GM21723 (cell line): Measurements from ENCODE around the gene HLF.
A peak's percentile ranks its signal among the peaks of the same experiment; 100 is the strongest.

Experiments used
- ATAC-seq: cut with Tn5 transposase; IDR thresholded peaks from one replicate; pipeline ENCODE4 v1.9.1; 2021; ENCODE audit warnings: mild to moderate bottlenecking, moderate library complexity; ENCODE audit not compliant: unreplicated experiment

The HLF gene

DNA sequence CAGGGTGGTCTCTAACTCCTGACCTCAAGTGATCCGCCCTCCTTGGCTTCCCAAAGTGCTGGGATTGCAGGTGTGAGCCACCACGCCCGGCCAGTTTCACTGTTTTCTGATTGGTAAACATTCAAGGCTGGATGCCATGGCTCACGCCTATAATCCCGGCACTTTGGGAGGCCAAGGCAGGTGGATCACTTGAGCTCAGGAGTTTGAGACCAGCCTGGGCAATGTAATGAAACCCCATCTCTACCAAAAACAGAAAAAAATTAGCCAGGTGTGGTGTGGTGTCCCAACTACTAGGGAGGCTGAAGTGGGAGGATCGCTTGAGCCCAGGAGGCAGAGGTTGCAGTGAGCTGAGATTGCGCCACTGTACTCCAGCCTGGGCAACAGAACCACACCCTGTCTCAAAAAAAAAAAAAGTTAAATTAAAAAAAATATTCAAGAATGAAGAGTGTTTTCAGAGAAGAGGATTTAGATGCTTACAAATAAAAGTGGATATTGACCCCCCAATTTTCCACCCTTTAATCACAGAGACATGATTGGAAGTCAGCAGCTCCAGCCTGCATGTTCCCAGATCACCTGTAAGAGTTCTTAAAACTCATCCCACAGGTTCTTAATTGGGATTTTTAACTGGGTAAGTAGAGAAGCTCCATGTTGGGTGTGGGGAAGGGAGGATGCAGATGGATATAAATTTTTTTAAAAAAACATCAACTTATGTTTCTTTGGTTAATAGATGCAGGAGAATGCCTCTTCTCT is 23.8 kb downstream of the HLF start:
- no peak for ATAC-seq

DNA sequence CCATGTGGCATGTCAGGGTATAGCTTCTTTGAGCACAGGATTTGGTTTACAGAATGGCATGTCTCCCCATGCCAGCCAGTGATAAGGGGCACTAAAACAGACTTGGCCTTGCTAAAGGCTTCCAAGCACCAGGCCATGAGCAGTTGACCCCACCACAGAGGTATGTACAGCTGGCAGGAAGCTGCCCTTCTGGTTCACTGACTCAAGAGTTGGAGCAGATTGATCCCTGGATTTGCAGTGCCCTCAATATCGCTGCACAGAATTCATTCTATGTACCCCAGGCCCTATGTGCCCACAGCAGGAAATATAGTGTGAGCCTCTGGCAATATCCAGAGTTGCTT is 24.3 kb downstream of the HLF start:
- ATAC-seq: no peak

DNA sequence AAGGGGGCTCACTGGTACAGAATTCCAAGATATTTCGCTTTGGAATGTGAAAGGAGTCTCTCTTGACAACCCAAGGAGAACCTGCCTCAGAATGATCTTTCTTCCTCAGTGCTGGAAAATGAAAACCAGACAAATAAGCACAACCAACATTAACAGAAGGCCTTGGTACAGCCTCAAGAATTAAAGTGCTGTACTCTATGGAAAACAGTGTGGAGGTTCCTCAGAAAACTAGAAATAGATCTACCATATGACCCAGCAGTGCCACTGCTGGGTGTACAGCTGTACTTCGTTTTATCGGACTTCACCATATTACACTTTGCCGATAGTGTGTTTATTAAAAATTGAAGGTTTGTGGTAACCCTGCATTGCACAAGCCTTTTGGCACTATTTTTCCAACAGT is 25.2 kb downstream of the HLF start:
- no peak for ATAC-seq

DNA sequence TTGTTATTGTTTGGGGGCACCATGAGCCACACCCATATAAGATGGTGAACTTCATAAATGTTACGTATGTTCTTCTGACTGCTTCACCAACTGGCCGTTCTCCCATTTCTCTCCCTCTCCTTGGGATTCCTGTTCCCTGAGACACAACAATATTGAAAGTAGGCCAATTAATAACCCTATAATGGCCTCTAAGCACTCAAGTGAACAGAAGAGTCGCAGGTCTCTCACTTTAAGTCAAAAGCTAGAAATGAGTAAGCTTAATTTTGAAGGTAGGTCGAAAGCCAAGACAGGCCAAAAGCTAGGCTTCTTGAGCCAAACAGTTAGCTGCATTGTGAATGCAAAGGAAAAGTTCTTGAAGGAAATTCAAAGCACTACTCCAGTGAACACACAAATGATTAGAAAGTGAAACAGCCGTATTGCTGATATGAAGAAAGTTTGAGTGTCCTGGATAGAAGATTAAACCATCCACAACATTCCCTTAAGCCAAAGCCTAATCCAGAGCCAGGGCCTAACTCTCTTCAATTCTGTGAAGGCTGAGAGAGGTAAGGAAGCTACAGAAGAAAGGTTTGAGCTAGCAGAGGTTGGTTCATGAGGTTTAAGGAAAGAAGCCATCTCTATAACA is 25.8 kb downstream of the HLF start:
- ATAC-seq: no peak

DNA sequence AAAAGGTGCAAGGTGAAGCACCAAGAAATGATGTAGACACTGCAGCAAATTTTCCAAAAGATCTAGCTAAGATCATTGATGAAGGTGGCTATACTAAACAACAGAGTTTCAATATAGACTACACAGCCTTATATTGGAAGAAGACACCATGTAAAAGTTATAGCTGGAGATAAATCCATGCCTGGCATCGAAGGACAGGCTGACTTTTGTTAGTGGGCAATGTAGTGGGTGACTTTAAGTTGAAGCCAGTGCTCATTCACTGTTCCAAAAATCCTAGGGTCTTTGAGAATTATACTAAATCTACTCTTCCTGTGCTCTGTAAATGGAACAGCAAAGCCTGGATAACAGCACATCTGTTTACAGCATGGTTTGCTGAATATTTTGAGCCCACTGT is 26.4 kb downstream of the HLF start:
- no peak for ATAC-seq

DNA sequence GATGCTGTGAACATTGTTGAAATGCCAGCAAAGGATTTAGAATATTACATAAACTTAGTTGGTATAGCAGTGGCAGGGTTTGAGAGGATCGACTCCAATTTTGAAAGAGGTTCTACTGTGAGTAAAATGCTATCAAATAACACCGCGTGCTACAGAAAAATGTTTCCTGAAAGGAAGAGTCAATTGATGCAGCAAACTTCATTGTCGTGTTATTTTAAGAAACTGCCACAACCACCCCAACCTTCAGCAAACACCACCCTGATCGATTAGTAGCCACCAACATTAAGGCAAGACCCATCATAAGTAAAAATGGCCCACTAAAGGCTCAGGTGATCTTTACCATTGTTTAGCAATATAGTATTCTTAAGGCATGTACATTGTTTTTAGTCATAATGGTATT is 27.3 kb downstream of the HLF start:
- no peak for ATAC-seq

DNA sequence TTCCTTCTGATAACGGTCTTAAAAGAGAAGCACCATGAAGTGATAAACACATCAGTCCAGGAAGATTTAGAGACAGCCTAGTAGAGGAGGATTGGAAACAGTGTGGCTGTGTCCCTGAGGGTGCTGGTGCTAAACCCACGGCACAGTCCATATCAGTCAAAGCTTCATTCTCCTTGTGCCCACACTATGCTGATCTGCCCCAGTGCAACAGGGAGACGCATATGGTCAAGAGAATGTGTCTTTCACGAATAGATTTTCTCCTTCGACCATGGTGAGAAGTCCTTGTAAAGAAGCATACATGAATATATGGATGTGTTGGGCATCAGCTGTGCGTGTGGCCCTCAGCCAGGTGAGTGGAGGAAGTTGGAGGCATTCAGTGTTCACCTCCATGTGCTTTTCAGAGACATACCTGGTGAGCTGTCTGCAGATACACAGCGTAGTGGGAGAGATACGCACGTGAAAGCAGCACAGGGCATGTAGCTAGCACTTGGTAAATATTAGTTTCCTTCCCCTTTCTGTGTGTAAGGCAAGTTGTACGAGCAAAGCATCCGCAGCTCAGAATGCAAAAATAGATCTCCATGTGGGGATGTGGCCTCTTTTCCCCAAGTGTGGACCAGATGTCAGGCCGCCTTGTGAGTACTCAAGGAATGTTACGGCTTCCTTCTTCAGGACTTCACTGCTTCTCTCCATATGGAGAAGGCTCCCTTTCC is 29.4 kb downstream of the HLF start:
- ATAC-seq: no peak

DNA sequence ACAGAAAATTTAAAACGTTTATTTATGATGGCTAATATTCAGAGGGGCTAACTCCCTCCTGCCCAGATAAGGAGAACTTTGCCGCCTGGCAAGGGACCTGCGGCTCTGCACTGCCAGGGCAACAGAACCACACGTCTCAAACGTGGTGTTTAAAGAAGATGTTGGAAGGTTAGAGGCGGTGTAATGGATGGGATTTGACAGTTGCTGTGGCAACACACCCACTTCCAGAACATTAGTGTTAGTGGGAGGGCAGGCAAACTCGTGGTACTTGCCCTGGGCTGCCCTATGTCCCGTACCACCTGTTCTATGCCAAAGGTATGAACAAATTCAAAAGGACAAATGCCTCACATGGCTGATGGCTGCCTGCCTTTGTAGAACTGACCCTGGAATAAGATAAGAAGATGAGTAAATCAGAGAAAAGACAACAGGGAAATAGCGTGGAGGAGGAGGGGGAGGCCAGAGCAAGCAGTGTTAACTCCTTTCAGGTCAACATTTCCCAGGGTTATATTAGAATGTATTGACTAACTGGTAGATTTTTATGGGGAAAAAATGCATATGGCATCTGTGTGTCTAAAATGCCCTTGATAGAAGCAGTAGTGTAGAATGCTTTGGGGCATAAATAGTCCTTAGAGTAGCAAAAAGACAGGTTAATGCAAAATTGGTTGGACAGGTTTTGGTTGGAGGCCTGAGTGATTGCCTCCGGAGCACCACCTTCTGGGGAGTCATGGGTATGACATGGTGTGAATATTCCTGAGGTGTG is 30.8 kb downstream of the HLF start:
- peak; percentile 73 for ATAC-seq

DNA sequence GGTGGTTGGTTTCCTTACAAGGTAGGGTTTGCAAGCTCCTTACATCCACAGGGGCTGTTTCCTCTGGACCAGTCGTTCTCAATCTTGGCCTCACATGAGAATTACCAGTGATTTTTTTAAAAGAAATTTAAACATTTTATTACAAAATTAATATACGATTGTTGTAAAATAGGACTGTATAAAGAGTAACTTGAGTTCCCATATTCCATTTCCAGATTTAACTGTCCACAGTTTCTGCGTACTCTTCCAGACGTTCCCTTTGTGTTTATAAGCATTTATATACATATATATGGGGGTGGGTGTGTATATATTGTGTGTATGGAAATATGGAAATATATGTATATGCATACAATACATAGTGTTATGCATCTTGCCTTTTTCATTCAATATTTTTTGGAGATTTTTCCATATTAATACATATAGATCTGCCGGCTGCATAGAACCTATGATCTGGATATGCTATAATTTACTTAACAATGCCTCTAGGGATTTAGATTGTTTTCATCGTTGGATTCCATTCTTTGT is 31.5 kb downstream of the HLF start:
- no peak for ATAC-seq

DNA sequence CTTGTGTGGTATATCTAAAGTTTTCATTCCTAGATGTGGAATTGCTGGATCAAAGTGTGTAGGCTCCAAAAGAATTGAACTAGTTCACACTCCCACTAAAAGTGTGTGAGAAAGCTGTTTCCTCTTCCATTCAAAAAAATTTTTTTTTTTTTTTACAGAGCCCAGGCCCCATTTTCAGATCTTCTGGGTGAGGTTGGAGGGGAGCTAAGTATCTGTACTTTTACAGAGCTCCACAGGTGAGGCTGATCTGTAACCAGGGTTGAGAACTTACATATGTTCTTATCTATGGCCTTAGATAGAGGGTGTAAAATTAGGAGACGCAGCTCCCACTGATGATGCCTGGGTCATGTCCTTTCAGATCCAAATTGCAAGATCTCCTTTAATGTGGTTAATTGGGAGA is 31.9 kb downstream of the HLF start:
- ATAC-seq: no peak

DNA sequence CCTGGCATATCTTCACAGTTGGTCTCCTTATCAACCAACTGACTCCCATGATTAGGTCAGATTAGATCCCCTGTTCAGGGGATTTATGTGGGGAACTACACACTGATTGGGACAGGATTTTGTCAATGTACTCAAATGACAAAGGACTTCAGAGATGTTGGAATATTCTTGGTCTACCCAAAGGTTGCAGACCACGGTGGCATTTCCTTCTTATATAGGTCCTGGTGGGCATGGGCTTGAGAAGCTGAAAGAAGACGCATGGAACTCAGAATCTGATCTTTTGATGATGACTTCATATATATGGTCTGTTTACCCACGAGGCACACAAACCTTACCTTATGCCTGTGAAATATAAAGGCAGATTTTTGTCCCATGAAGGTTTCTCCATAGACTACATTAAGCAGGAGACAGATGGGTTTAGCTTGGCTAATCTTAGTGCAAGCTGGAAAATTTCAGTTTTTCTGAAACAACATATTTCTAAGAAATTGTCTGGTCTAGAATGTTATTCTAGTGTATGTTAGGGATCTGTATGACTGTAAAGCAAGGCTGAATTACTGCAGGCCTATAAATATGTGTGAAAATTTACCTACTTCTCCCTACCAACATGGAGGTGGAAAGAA is 33.5 kb downstream of the HLF start:
- ATAC-seq: no peak

DNA sequence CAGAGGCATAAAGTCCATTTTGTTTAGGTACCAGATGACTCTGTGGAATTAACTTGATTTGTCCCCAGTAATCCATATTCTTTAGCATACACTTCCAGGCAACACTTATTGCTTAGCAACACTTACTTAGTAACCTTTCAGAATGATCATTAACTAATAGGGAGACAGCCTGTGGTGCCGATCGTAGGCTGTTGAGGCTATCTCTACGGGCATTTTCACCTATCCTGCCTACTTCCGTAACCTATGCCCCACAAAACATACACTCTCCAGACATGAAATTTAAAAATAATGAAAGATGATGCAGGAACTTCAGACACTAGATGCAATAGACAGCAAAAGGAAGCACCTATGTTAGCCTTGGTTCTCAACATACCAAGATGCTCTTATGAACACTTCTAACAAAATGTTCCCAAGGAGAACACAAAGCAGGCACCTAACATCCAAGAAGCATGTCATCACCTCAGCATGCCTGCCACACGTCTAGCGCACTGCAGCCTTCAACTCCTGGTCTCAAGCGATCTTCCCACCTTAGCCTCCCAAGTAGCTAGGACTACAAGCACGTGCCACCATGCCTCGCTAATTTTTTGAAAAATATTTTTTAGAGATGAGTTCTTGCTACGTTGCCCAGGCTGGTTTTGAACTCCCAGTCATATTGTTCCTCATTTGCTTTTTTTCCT is 34.5 kb downstream of the HLF start:
- ATAC-seq: no peak

DNA sequence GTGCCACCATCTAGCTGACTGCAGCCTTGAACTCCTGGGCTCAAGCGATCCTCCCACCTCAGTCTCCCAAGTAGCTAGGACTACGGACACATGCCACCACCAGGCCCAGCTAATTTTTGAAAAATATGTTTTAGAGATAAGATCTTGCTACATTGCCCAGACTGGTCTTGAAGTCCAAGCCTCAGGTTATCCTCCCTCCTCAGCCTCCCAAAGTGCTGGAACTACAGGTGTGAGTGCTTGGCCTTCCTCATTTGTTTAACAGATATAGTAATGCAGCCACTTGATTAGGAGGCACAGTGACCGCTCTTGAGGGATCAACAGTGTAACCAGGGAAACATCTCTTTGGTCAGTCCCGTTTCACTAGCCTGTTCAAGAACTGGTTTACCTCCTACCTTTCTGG is 35.1 kb downstream of the HLF start:
- ATAC-seq: no peak

DNA sequence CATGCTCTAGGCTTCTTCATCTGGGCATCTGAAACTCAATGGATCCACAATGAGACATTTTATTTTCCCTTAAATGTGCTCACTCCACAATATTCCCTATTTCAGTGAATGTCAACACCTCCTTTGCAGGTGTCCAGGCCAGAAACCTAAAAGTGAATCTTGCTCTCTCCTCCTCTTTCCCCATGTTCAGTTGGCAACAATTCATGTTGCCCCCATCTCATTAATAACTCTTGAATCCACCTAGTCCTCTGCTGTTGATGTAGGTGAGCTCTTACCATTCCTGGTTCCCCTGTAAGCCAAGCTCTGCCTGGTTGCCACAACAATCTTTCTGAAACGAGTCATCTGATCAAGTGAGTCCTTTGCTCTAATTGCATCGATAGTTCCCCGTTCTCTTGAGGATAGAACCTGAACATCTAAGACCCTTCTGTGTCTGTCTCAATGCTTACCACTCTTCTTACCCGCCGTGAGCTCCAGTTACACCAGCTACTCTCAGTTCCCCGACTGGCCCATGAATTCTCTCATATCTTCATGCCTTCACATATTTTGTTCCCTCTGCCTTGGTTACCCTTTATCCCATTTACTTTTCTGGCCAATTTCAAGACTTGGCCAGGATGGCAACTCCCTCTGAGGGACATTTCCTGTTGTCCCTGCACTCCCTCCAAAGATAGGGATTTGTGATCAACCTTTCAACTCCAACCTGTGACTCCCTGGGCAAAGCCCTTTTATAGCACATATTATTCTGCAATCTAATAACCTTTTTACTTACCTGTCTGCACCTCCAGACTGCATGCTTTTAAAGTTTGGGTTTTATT is 35.9 kb downstream of the HLF start:
- no peak for ATAC-seq

DNA sequence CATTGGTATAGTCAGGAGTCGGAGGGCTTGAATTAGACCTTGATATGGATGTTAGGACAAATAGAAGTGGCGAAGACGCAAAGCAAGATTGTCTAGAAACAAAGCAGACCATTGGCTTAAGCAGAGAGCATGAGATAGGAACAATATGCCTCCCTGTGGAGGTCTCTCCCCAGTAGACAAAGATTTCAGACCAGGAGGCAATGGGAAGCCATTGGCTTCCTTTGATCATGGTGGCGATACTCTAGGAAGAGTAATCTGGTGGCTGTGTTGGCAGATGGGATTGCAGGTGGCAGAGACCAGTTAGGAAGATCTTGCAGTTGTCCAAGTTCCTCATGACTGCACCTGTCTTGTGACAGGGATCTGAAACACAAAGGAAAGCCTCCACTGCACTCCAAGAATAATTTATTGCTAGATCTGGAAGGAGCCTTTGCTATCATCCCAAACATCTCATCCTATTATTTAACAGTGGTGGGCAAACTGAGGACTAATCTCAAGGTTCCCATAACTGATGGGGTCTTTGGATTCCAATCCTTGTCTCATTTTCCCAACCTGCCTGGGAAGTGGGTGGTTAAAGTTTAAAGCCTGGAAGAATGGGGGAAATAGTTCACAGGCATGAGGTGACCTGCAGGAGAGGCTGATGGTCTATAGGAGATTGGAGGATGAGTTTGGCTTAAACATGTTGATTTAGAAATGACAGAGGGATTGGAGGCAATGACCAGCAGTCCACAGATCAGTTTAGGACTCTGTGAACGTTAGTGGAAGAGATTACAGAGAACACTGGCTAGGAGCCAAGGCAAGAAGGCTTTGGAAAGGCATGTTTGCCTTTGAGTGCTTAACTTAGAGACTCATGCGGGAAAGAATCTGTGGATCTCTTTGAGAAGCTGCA is 37.0 kb downstream of the HLF start:
- ATAC-seq: no peak

DNA sequence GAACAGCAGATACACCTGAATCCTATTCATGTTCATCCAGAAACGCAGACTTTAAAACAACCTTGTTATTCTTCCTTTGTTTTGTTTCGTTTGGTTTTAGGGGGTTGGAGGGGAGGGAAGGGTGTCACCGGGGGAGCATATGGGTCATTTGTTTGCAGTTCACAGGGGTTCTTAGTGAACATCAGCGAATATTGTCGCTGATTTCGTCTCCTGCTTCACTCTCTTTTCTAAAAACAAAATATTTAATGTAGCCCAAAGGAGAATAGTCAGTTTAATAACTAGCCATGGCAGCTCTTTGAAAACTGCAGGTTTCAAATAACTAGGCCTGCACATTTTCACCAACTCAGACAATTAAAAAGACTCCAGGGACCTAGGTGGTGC is 37.6 kb downstream of the HLF start:
- ATAC-seq: no peak

DNA sequence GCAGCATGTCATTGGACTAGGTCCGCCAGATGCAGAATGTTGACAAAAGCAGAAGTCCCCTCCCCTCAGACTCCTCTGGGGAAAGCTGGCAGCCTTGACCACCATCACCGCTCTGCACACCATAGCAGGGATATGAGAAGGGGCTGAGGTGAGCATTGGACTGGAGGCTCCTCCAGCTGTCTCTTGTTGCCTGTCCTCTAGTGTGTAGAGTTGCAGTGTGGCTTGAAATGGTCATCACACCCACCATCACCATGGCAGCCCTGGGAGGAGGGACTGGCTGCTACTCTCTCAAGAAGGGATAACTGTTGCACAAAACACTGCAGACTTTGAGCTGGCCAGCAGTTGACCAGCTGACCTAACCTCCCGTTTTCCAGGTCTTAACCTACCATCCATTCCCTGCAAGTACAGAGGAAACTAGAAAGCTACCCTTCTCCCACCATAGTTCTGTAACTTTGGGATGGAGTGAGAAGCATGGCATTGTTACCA is 38.3 kb downstream of the HLF start:
- ATAC-seq: no peak

DNA sequence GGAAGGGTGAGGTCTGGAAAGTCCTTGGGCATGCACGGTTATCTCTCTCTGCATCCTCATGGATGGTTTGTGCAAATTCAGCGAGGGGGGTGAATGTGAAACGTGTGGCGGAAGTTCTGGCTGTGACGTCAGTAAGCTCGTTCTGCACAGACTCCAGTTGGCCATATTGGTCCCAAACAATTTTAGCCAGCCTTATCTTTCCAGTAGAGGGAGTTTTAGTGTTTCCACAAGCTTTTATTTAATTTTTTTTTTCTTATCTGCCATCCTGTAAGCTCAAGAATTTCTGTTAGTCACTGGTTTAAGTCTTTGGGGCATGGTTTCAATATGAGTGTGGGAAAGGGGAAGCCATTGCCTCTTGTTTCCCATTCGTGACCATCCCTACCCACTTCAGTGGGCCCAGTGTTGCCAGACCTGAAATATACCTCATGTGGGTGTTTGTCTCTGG is 39.0 kb downstream of the HLF start:
- no peak for ATAC-seq
